HepG2 (cell line): ENCODE measurements around the gene APOC4. TPM values are rescaled to one million over a fixed set of nuclear protein-coding genes. Genes with fewer than 3 reads are reported as not detected.

ENCODE experiments used
- ATAC-seq: fragments of 200-7000 bp; cut with Tn5 transposase; 3 replicates; pipeline ENCODE4 v1.9.1; 2020; ENCODE audit warnings: mild to moderate bottlenecking, moderate library complexity
- BruUV-seq: library from RNA; stranded (reverse); fragments of 400-500 nt; replicated peaks from 2 replicates; lab custom pipeline; 2021; lab: Mats Ljungman, UMichigan
- CTCF ChIA-PET: fragments of 300-600 bp; formaldehyde crosslinking; extraction: SDS; loops from one replicate; lab custom pipeline; 2021; ENCODE audit warnings: low total read pairs, inconsistent platforms, low intra/inter-chr PET ratio; lab: Yijun Ruan, JAX
- POLR2A ChIA-PET: fragments of 350-600 bp; sonication (Branson Sonifier 250); formaldehyde crosslinking; loops from one replicate; lab custom pipeline; 2020; ENCODE audit warnings: antibody characterized with exemption, inconsistent platforms; lab: Yijun Ruan, JAX
- DNase-seq: peaks from one replicate; pipeline ENCODE4 v3.0.0-alpha.2; 2015; ENCODE audit warnings: low spot score
- FAIRE-seq: peaks from 3 replicates; lab custom pipeline; 2011; peaks lifted over from hg19 to GRCh38; lab: Jason Lieb, UNC
- H2AFZ ChIP-seq: one replicate; pipeline ENCODE4 v1.6.1; 2011; ENCODE audit warnings: low read length, inconsistent platforms
- H3K27ac ChIP-seq: fragments of 300-600 bp; 3 replicates; pipeline ENCODE4 v1.8.0; 2011; ENCODE audit warnings: mixed run types, mild to moderate bottlenecking, mixed read lengths, low read length, inconsistent platforms; ENCODE audit not compliant: insufficient read depth; ENCODE audit errors: extremely low read length
- H3K27me3 ChIP-seq, 2 experiments: fragments of 200-600 bp in 1 of 2; 2 replicates in 1 of 2; 3 replicates in 1 of 2; pipeline versions ENCODE4 v1.6.0 to v1.8.0; 2011; ENCODE audit warnings: low read length in 2 of 2, mild to moderate bottlenecking in 2 of 2, moderate library complexity in 2 of 2, inconsistent platforms in 1 of 2; ENCODE audit not compliant: insufficient read depth in 2 of 2, control insufficient read depth in 1 of 2
- H3K36me3 ChIP-seq, 2 experiments: fragments of 200-600 bp in 1 of 2; replicated peaks in 1 of 2; 2 replicates in 1 of 2; 3 replicates in 1 of 2; pipeline versions ENCODE4 v1.5.1 to v1.8.0; 2011; ENCODE audit warnings: low read length in 2 of 2, inconsistent platforms in 1 of 2; ENCODE audit not compliant: insufficient read depth in 2 of 2, control insufficient read depth in 1 of 2
- H3K4me1 ChIP-seq: 2 replicates; pipeline ENCODE4 v1.5.1; 2012; ENCODE audit warnings: low read length, inconsistent platforms; ENCODE audit not compliant: insufficient read depth
- H3K4me2 ChIP-seq: 2 replicates; pipeline ENCODE4 v1.6.0; 2011; ENCODE audit warnings: low read depth, low read length, inconsistent platforms
- H3K4me3 ChIP-seq, 3 experiments: fragments of 200-600 bp in 1 of 3; sonication (generic), shearing (Covaris generic) in 1 of 3; replicated peaks in 1 of 3; 2 replicates each; pipeline ENCODE4 v1.5.1; 2011 to 2016; ENCODE audit warnings: low read length in 3 of 3, inconsistent platforms in 2 of 3, low read depth in 2 of 3, mild to moderate bottlenecking in 2 of 3, control low read depth in 1 of 3, mixed read lengths in 1 of 3; ENCODE audit not compliant: insufficient read depth in 1 of 3
- H3K79me2 ChIP-seq: one replicate; pipeline ENCODE4 v1.6.1; 2011; ENCODE audit warnings: low read length, inconsistent platforms; ENCODE audit not compliant: insufficient read depth
- H3K9ac ChIP-seq: 2 replicates; pipeline ENCODE4 v1.6.0; 2011; ENCODE audit warnings: mild to moderate bottlenecking, low read depth, low read length, inconsistent platforms; ENCODE audit not compliant: insufficient read depth
- H3K9me3 ChIP-seq: 2 replicates; pipeline ENCODE4 v1.5.1; 2012; ENCODE audit warnings: mild to moderate bottlenecking, low read length
- H4K20me1 ChIP-seq: 2 replicates; pipeline ENCODE4 v1.6.0; 2011; ENCODE audit warnings: inconsistent platforms, mild to moderate bottlenecking, low read length, moderate library complexity; ENCODE audit not compliant: insufficient read depth
- CHD4 ChIP-seq: fragments of 200-600 bp; sonication (generic); IDR thresholded peaks from 2 replicates; pipeline ENCODE4 v1.7.0; 2017; ENCODE audit warnings: mild to moderate bottlenecking, low read length, borderline replicate concordance
- GLI4 ChIP-seq: sonication (generic); formaldehyde crosslinking; IDR thresholded peaks from 2 replicates; pipeline ENCODE4 v1.5.1; 2020; ENCODE audit warnings: missing genetic modification reagents, mild to moderate bottlenecking, moderate library complexity, borderline replicate concordance
- HNF4A ChIP-seq: sonication (generic); formaldehyde crosslinking; IDR thresholded peaks from 2 replicates; pipeline ENCODE4 v1.4.0; 2020; ENCODE audit warnings: missing genetic modification reagents
- KMT2A ChIP-seq: sonication (generic); formaldehyde crosslinking; IDR thresholded peaks from 2 replicates; pipeline ENCODE4 v1.4.0; 2020; ENCODE audit warnings: missing genetic modification reagents
- MXD4 ChIP-seq: IDR thresholded peaks from 2 replicates; pipeline ENCODE4 v1.6.1; 2016; ENCODE audit warnings: mild to moderate bottlenecking, missing biosample characterization, missing genetic modification reagents
- RFXAP ChIP-seq: sonication (generic); formaldehyde crosslinking; IDR thresholded peaks from 2 replicates; pipeline ENCODE4 v1.4.0; 2020; ENCODE audit warnings: missing genetic modification reagents, borderline replicate concordance
- TP53 ChIP-seq: sonication (generic); formaldehyde crosslinking; conservative IDR thresholded peaks from 2 replicates; pipeline ENCODE4 v1.4.0; 2020; ENCODE audit warnings: missing genetic modification reagents
- TRAFD1 ChIP-seq: sonication (generic); formaldehyde crosslinking; IDR thresholded peaks from 2 replicates; pipeline ENCODE4 v1.5.1; 2020; ENCODE audit warnings: missing genetic modification reagents, mild to moderate bottlenecking, borderline replicate concordance
- WIZ ChIP-seq: sonication (generic); formaldehyde crosslinking; IDR thresholded peaks from 2 replicates; pipeline ENCODE4 v1.5.1; 2020; ENCODE audit warnings: mild to moderate bottlenecking, missing genetic modification reagents
- ZMYM4 ChIP-seq: sonication (generic); formaldehyde crosslinking; IDR thresholded peaks from 2 replicates; pipeline ENCODE4 v1.8.1; 2023; ENCODE audit warnings: mild to moderate bottlenecking, missing genetic modification reagents
- ZNF264 ChIP-seq: sonication (generic); formaldehyde crosslinking; IDR thresholded peaks from 2 replicates; pipeline ENCODE4 v1.4.0; 2020; ENCODE audit warnings: missing genetic modification reagents
- ZNF326 ChIP-seq: sonication (generic); formaldehyde crosslinking; IDR thresholded peaks from 2 replicates; pipeline ENCODE4 v1.4.0; 2020; ENCODE audit warnings: missing genetic modification reagents, borderline replicate concordance
- ZNF484 ChIP-seq: sonication (generic); formaldehyde crosslinking; IDR thresholded peaks from 2 replicates; pipeline ENCODE4 v1.5.1; 2020; ENCODE audit warnings: mild to moderate bottlenecking, low read depth, missing genetic modification reagents, borderline replicate concordance
- ZNF687 ChIP-seq: sonication (generic); formaldehyde crosslinking; IDR thresholded peaks from 2 replicates; pipeline ENCODE4 v1.5.1; 2020; ENCODE audit warnings: mild to moderate bottlenecking, missing genetic modification reagents, moderate library complexity
- WGBS: methylation state at CpG from one replicate; pipeline ENCODE4 v1.1.6; 2017; ENCODE audit warnings: low lambda C conversion rate; 5-methylcytosine and 5-hydroxymethylcytosine counted together
- in situ Hi-C: cut with HindIII; loops from 2 replicates; pipeline ENCODE4 v1.10.0; 2017; ENCODE audit warnings: low pct_unique_long_range_greater_than_20kb; ENCODE audit not compliant: extremely low pct_ligation_motif_present
- intact Hi-C: fragments of 100-400 bp; cut with micrococcal nuclease; formaldehyde crosslinking; loops from one replicate; pipeline ENCODE4 v1.10.0; 2022; ENCODE audit not compliant: unreplicated experiment
- polyA plus RNA-seq, 8 experiments: library from polyadenylated mRNA; depleted of rRNA in 3 of 8; stranded (reverse) in 7 of 8; unstranded in 1 of 8; fragments of >200 nt; fragmentation: Illumina TruSeq in 4 of 8; extraction: Trizol in 4 of 8; gene quantifications; 2 replicates each; pipeline versions ENCODE4 v1.2.1 to v1.2.3, GENCODE V29; 2011 to 2016; ENCODE audit warnings: low read depth in 4 of 8, missing spikeins in 1 of 8, mixed read lengths in 1 of 8; ENCODE audit not compliant: insufficient read depth in 1 of 8
- total RNA-seq, 5 experiments: library from RNA; depleted of rRNA; stranded (reverse); fragments of >200 nt; fragmentation: Illumina TruSeq; extraction: Trizol; gene quantifications; 2 replicates each; pipeline ENCODE4 v1.2.3, GENCODE V29; 2016; ENCODE audit warnings: low read depth in 1 of 5
- TF ChIP-seq, protein P1 (sequence below): IDR thresholded peaks from 2 replicates; pipeline ENCODE4 v1.6.1; 2016; ENCODE audit warnings: low read depth, borderline replicate concordance

The APOC4 gene
- total and polyA plus RNA-seq, 2 of the 13 experiments (the other 11 are each of a cell fraction or from before 2014, with no cell fraction given): 0.46 TPM; not detected in 1

- BruUV-seq: no TSS peak
- H3K27me3 ChIP-seq: no peaks in the 10 kb centered on the region; a peak in 1 of 5 replicates
- peaks cover 25 to 46% of the 10 kb centered on the region in 2 experiments for H3K36me3 ChIP-seq
- H4K20me1 ChIP-seq: peaks cover 14% of the 10 kb centered on the region
- CTCF ChIA-PET: interaction anchor here (1.3 to 3.6 kb wide), 3 partner anchors 21 to 53 kb away, joined by 3 to 51 read pairs (median 4); no protein-coding TSS in a partner anchor
- in situ Hi-C loops (no loop called here), intact Hi-C loops (no loop called here)
- peak overlapping the region; percentile 90 for H3K27ac ChIP-seq
- H3K4me3 ChIP-seq: peak overlapping the region in 1 of 3 experiments; percentile 31; a peak in 1 of 6 replicates
- H3K4me1 ChIP-seq: peaks cover 45% of the 10 kb centered on the region
- peaks cover 24% of the 10 kb centered on the region for H3K79me2 ChIP-seq
- DNase-seq (no peak), FAIRE-seq (no peak), ATAC-seq (no peak)
- H3K4me2 ChIP-seq: peak overlapping the region; percentile 88
- no peaks in the 10 kb centered on the region for H3K9me3 ChIP-seq
- POLR2A ChIA-PET: interaction anchor here (1.0 to 14.7 kb wide), 14 partner anchors 8 to 156 kb away, joined by 3 to 317 read pairs (median 20); partner anchors contain the start of genes APOC1, APOC2, CLPTM1 and NECTIN2
- no peak for TF ChIP-seq ZNF687 (CRISPR knock-in tag)
- no peak for TF ChIP-seq TRAFD1 (CRISPR knock-in tag)
- TF ChIP-seq ZNF484 (CRISPR knock-in tag): no peak
- no peak for TF ChIP-seq HNF4A (CRISPR knock-in tag)
- no peak for TF ChIP-seq RFXAP (CRISPR knock-in tag)
- TF ChIP-seq MXD4: no peak
- no peak for TF ChIP-seq KMT2A
- TF ChIP-seq CHD4: no peak
- no peak for TF ChIP-seq ZNF326 (CRISPR knock-in tag)
- no peak for TF ChIP-seq ZMYM4 (CRISPR knock-in tag)
- no peak for TF ChIP-seq WIZ
- TF ChIP-seq ZNF264 (CRISPR knock-in tag): no peak
- TF ChIP-seq TP53: no peak
- no peak for TF ChIP-seq GLI4 (CRISPR knock-in tag)
- TF ChIP-seq, protein P1, sequence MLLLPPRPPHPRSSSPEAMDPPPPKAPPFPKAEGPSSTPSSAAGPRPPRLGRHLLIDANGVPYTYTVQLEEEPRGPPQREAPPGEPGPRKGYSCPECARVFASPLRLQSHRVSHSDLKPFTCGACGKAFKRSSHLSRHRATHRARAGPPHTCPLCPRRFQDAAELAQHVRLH (CRISPR knock-in tag): no peak
- TF ChIP-seq, all 625 proteins: peak for 0
- Histone ChIP-seq H2AFZ (no peak overlapping the region), H3K9ac (0 out of 2 replicates have a peak overlapping the region, but pooled peaks have one; percentile 13)
- 78% methylated on average over 15 of the region's 15 CpGs for WGBS
Measured at GRCh38 chr19:44903216-44903601, 38.8 kb upstream of the APOC4 start.
